Osteocyte (in vitro differentiated cells): ENCODE data around the gene TAGLN. TPM values are rescaled to one million over a fixed set of nuclear protein-coding genes. Genes with fewer than 3 reads are reported as not detected.

Experiments
- DNase-seq: peaks from one replicate; pipeline ENCODE4 v3.0.0; 2021; ENCODE audit warnings: mixed read lengths; ENCODE audit not compliant: unreplicated experiment; ENCODE audit errors: extremely low spot score
- H3K27ac Mint-ChIP-seq: one replicate; pipeline ENCODE4 v1.8.0; 2021; ENCODE audit warnings: mild to moderate bottlenecking, mixed read lengths; ENCODE audit not compliant: unreplicated experiment
- H3K27me3 Mint-ChIP-seq: one replicate; pipeline ENCODE4 v1.8.0; 2021; ENCODE audit warnings: mixed read lengths; ENCODE audit not compliant: unreplicated experiment
- H3K36me3 Mint-ChIP-seq: one replicate; pipeline ENCODE4 v1.8.0; 2021; ENCODE audit warnings: mixed read lengths; ENCODE audit not compliant: unreplicated experiment
- H3K4me1 Mint-ChIP-seq: one replicate; pipeline ENCODE4 v1.8.0; 2021; ENCODE audit warnings: mixed read lengths; ENCODE audit not compliant: unreplicated experiment
- H3K4me3 Mint-ChIP-seq: one replicate; pipeline ENCODE4 v1.8.0; 2021; ENCODE audit warnings: mild to moderate bottlenecking, moderate library complexity, mixed read lengths; ENCODE audit not compliant: unreplicated experiment
- H3K9me3 Mint-ChIP-seq: one replicate; pipeline ENCODE4 v1.8.0; 2021; ENCODE audit warnings: mixed read lengths; ENCODE audit not compliant: unreplicated experiment
- long read RNA-seq: library from polyadenylated mRNA; unstranded; transcript quantifications from one replicate; pipeline ENCODE4 v2.0.0, GENCODE V29; 2021
- total RNA-seq: library from RNA; stranded (reverse); gene quantifications from 2 replicates; pipeline ENCODE4 v1.2.1, GENCODE V29; 2021
- TF ChIP-seq, protein P1 (sequence below): fragments of 200-600 bp; sonication (generic); IDR thresholded peaks from 2 replicates; pipeline ENCODE4 v1.5.0; 2021; ENCODE audit warnings: antibody characterized with exemption, mild to moderate bottlenecking, moderate library complexity

TAGLN gene
- 711 and 715 TPM in 2 replicates for total RNA-seq
- long read RNA-seq, transcript TAGLN-202 (5 exons, 928 nt), result major isoform, 547 of 564 reads
- long read RNA-seq, transcript TAGLN-207 (4 exons, 2,166 nt), result minor isoform, 5 of 564 reads
- long read RNA-seq, partial matches to known transcripts, result 1 of 564 reads
- long read RNA-seq, other reads (novel, unspliced or antisense), result 9 of 564 reads

DNA sequence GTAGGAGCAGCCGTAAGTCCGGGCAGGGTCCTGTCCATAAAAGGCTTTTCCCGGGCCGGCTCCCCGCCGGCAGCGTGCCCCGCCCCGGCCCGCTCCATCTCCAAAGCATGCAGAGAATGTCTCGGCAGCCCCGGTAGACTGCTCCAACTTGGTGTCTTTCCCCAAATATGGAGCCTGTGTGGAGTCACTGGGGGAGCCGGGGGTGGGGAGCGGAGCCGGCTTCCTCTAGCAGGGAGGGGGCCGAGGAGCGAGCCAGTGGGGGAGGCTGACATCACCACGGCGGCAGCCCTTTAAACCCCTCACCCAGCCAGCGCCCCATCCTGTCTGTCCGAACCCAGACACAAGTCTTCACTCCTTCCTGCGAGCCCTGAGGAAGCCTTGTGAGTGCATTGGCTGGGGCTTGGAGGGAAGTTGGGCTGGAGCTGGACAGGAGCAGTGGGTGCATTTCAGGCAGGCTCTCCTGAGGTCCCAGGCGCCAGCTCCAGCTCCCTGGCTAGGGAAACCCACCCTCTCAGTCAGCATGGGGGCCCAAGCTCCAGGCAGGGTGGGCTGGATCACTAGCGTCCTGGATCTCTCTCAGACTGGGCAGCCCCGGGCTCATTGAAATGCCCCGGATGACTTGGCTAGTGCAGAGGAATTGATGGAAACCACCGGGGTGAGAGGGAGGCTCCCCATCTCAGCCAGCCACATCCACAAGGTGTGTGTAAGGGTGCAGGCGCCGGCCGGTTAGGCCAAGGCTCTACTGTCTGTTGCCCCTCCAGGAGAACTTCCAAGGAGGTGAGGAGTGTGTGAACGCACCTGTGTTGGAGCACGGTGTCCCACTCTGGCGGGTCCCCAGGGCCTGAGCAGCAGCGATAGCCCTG is at the start of gene TAGLN:
TSS of gene TAGLN (plus strand) at position 318 of the 863 bp plus-strand sequence. CDS start 3,644 bp downstream, outside the sequence.
- Mint-ChIP-seq H3K4me3 (peak within 1 kb of the TSS; percentile 82), H3K4me1 (peaks cover 65% of the 10 kb centered on the region), H3K27ac (peak within 1 kb of the TSS; percentile 92), H3K27me3 (no peaks in the 10 kb centered on the region), H3K36me3 (peaks cover 14% of the 10 kb centered on the region), H3K9me3 (no peaks in the 10 kb centered on the region)
- TF ChIP-seq, protein P1, sequence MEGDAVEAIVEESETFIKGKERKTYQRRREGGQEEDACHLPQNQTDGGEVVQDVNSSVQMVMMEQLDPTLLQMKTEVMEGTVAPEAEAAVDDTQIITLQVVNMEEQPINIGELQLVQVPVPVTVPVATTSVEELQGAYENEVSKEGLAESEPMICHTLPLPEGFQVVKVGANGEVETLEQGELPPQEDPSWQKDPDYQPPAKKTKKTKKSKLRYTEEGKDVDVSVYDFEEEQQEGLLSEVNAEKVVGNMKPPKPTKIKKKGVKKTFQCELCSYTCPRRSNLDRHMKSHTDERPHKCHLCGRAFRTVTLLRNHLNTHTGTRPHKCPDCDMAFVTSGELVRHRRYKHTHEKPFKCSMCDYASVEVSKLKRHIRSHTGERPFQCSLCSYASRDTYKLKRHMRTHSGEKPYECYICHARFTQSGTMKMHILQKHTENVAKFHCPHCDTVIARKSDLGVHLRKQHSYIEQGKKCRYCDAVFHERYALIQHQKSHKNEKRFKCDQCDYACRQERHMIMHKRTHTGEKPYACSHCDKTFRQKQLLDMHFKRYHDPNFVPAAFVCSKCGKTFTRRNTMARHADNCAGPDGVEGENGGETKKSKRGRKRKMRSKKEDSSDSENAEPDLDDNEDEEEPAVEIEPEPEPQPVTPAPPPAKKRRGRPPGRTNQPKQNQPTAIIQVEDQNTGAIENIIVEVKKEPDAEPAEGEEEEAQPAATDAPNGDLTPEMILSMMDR, result no peak
- peak; percentile 94 for DNase-seq

- H3K4me1 Mint-ChIP-seq, result peaks cover 21% of the 10 kb centered on the region
- peaks cover 15% of the 10 kb centered on the region for H3K36me3 Mint-ChIP-seq
- TF ChIP-seq, protein P1, result no peak
- no peaks in the 10 kb centered on the region for H3K27me3 Mint-ChIP-seq
- H3K4me3 Mint-ChIP-seq, result no peak overlapping the region
- H3K27ac Mint-ChIP-seq, result no peak overlapping the region
- H3K9me3 Mint-ChIP-seq, result no peaks in the 10 kb centered on the region
- DNase-seq, result no peak
Observed at GRCh38 chr11:117152066-117152465, 47.1 kb upstream of the TAGLN start.

DNA sequence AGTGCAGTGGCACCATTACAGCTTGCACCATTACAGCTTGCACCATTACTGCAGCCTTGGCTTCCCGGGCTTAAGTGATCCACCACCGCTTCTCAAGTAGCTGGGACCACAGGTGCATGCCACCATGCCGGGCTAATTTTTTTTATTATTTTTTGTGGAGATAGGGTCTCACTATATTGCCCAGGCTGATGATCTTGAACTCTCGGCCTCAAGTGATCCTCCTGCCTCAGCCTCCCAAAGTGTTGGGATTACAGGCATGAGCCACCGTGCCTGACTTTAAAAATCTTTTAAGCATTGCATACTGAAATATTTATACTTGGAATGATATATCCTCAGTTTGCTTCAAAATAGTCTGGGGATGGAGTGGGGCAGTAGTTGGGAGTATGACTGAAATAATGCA is 44.7 kb upstream of the TAGLN start:
- TF ChIP-seq, protein P1, result no peak
- peaks cover 12% of the 10 kb centered on the region for H3K36me3 Mint-ChIP-seq

GRCh38 chr11:117157507-117157906 is 41.7 kb upstream of the TAGLN start:
- DNase-seq, result no peak
- Mint-ChIP-seq H3K27me3 (no peaks in the 10 kb centered on the region), H3K36me3 (peaks cover 19% of the 10 kb centered on the region), H3K4me3 (no peak overlapping the region), H3K4me1 (no peaks in the 10 kb centered on the region), H3K9me3 (no peaks in the 10 kb centered on the region), H3K27ac (peak overlapping the region; percentile 41)
- TF ChIP-seq, protein P1, result no peak

More for the DNA sequence above, 44.7 kb upstream of the TAGLN start:
- peaks cover 12% of the 10 kb centered on the region for H3K4me1 Mint-ChIP-seq
- H3K4me3 Mint-ChIP-seq, result no peak overlapping the region
- H3K27ac Mint-ChIP-seq, result no peak overlapping the region
- H3K9me3 Mint-ChIP-seq, result no peaks in the 10 kb centered on the region
- no peaks in the 10 kb centered on the region for H3K27me3 Mint-ChIP-seq
- no peak for DNase-seq

GRCh38 chr11:117159892-117160291 is 39.3 kb upstream of the TAGLN start:
- H3K4me1 Mint-ChIP-seq, result no peaks in the 10 kb centered on the region
- no peaks in the 10 kb centered on the region for H3K27me3 Mint-ChIP-seq
- TF ChIP-seq, protein P1, result no peak
- no peak overlapping the region for H3K4me3 Mint-ChIP-seq
- H3K9me3 Mint-ChIP-seq, result no peaks in the 10 kb centered on the region
- peaks cover 31% of the 10 kb centered on the region for H3K36me3 Mint-ChIP-seq
- peak overlapping the region; percentile 3 for H3K27ac Mint-ChIP-seq
- no peak for DNase-seq
